Measurements from ENCODE around the gene PON2. TPM values are rescaled to one million over a fixed set of nuclear protein-coding genes. Genes with fewer than 3 reads are reported as not detected.
A peak's percentile ranks its signal among the peaks of the same experiment; 100 is the strongest.

Gene PON2
- polyA plus RNA-seq (2011; rRNA removed) (86.2 and 110 TPM in 2 replicates), polyA minus RNA-seq (2011; rRNA and poly(A)+ RNA removed) (13.6 and 23.8 TPM in 2 replicates)

GRCh38 chr7:95434557-95435421 lies at the start of gene PON2:
TSS of gene PON2 (minus strand) at chr7:95435028. CDS start at chr7:95434951, 77 bp downstream.
- Histone ChIP-seq H3K4me3 (ENCODE audit: low read depth, low read length) (peak within 1 kb of the TSS; percentile 73), H3K27me3 (ENCODE audit: control insufficient read depth, insufficient read depth, low read length) (no peaks in the 10 kb centered on the region), H3K27ac (ENCODE audit: low read depth, low read length) (peak within 1 kb of the TSS; percentile 72), H3K9me3 (ENCODE audit: control insufficient read depth, insufficient read depth, low read length) (no peaks in the 10 kb centered on the region)
- TF ChIP-seq CTCF (IDR thresholded peaks at IDR 0.05; ENCODE audit: low read depth, low read length): no peak
- peak; percentile 34 for DNase-seq (ENCODE audit: low read depth, low spot score)
- POLR2A ChIA-PET: interaction anchor here (0.7 to 0.9 kb wide), 2 partner anchors 13 to 408 kb away, joined by 4 to 7 read pairs; no protein-coding TSS in a partner anchor
- CTCF ChIA-PET: interaction anchor here (1.1 to 3.1 kb wide), 2 partner anchors 9 to 42 kb away, joined by 8 to 16 read pairs; no protein-coding TSS in a partner anchor

DNA sequence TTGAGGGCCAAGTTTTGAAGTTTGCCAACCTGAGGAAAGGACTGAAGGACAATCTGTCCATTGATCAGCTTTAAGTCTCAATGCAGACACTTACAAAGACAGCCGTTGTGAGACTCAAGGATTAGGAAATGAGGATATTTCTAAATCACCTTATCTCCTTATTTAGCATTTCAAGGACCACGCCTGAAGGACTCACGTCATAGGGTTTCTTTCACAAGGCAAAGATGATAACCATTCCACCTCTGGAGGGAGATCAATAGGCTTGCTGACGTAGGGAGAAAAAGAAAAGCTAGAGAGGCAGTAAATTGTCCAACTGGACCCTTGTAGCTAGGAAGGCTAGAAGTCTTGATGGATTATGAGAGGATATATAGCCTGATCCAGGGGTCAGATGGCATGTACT lies 47.6 kb upstream of the PON2 start:
- no peak for TF ChIP-seq CTCF (IDR thresholded peaks at IDR 0.05; ENCODE audit: low read depth, low read length)
- H3K27me3 ChIP-seq (ENCODE audit: control insufficient read depth, insufficient read depth, low read length): peaks cover 3% of the 10 kb centered on the region

GRCh38 chr7:95481271-95482165 lies 46.7 kb upstream of the PON2 start:
- no peak overlapping the region for H3K27ac ChIP-seq (ENCODE audit: low read depth, low read length)
- no peak overlapping the region for H3K4me3 ChIP-seq (ENCODE audit: low read depth, low read length)
- POLR2A ChIA-PET: no interaction called here
- no peak for TF ChIP-seq CTCF (IDR thresholded peaks at IDR 0.05; ENCODE audit: low read depth, low read length)
- no peak for DNase-seq (ENCODE audit: low read depth, low spot score)
- H3K9me3 ChIP-seq (ENCODE audit: control insufficient read depth, insufficient read depth, low read length): no peaks in the 10 kb centered on the region
- CTCF ChIA-PET: interaction anchor here (0.9 to 1.5 kb wide), 4 partner anchors 11 to 1033 kb away, joined by 3 to 5 read pairs (median 3); no protein-coding TSS in a partner anchor
- H3K27me3 ChIP-seq (ENCODE audit: control insufficient read depth, insufficient read depth, low read length): peaks cover 3% of the 10 kb centered on the region

More for the DNA sequence above, 47.6 kb upstream of the PON2 start:
- Histone ChIP-seq H3K4me3 (ENCODE audit: low read depth, low read length) (no peak overlapping the region), H3K27ac (ENCODE audit: low read depth, low read length) (no peak overlapping the region), H3K9me3 (ENCODE audit: control insufficient read depth, insufficient read depth, low read length) (no peaks in the 10 kb centered on the region)
- CTCF ChIA-PET: interaction anchor here (0.6 to 1.5 kb wide), 3 partner anchors 10 to 1033 kb away, joined by 3 to 5 read pairs (median 4); no protein-coding TSS in a partner anchor
- DNase-seq (ENCODE audit: low read depth, low spot score): no peak
- POLR2A ChIA-PET: no interaction called here

DNA sequence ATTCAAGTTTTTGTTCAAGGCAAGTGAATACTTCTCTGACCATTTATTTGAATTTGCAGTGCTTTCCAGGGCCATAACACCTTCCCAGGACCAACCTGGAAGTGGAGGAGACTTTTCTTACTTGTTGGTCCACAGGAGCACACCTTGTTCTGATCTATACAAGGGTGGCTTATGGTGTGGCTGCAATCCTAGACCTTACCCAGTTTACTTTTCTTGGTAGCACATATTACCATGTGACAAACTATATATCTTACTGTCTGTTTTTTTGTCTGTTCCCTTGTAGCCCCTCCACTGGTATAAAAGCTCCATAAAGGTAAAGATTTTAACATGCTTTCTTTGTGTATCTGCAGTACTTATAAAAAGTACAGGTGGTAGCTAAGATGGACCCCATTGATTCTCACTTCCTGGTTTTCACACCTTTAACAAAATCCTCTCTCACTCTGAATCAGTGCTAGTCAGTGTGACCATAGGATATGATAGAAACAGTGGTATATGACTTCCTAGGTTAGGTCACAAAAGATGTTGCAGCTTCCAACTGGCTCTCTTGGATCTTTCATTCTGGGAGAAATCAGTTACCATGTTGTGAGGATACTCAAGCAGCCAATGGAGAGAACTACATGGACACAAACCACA lies 45.3 kb upstream of the PON2 start:
- Histone ChIP-seq H3K4me3 (ENCODE audit: low read depth, low read length) (no peak overlapping the region), H3K27ac (ENCODE audit: low read depth, low read length) (no peak overlapping the region), H3K27me3 (ENCODE audit: control insufficient read depth, insufficient read depth, low read length) (no peaks in the 10 kb centered on the region), H3K9me3 (ENCODE audit: control insufficient read depth, insufficient read depth, low read length) (no peaks in the 10 kb centered on the region)
- POLR2A ChIA-PET: no interaction called here
- no peak for DNase-seq (ENCODE audit: low read depth, low spot score)
- CTCF ChIA-PET: interaction anchor here (0.8 to 5.3 kb wide), 6 partner anchors 31 to 1030 kb away, joined by 3 to 80 read pairs (median 5); no protein-coding TSS in a partner anchor
- no peak for TF ChIP-seq CTCF (IDR thresholded peaks at IDR 0.05; ENCODE audit: low read depth, low read length)
